Activated effector memory CD4-positive, alpha-beta T cell treated with anti-CD3 and anti-CD28 coated beads, Interleukin-2, amount 50 U/mL, for 16 hours (primary cell): Measurements from ENCODE around the gene SATB2.
A peak's percentile ranks its signal among the peaks of the same experiment; 100 is the strongest.

Experiments
- DNase-seq: peaks from one replicate; pipeline ENCODE4 v3.0.0-alpha.2; 2020

The SATB2 gene

DNA sequence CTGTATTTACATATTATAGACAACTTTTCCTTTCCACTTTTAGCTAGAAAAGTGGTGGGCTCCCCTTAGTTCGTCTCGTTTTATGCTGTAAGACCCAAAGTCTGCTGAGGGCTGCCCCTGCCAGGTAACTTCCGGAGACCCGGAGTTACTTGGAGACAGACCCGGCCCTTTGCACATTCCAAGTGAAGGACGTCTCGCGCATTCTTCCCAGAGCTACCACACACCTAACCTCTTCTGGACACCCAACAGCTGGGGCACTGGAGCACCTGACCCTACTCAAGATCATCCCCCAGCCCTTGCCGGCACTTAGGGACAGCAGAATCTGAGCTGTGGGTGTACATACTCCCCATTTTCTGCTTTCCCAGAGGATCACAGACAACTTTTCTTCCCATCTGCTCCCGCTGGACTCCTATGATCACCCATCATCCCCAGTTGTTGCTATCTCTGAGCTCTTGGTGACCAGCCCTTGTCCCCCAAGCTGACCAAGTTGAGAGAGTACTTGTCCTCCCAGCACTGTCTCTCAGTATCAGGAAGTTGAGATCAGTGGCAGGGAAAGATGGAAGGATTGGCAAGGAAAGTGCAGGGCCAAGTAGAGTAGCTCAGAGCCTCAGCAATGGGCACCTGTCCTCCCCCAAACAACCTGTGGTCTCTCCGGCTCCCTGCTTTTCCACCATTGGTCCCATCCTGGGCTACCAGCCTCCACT is 8.4 kb upstream of the SATB2 start:
- no peak for DNase-seq

GRCh38 chr2:199465390-199465789 is 7.7 kb upstream of the SATB2 start:
- DNase-seq: no peak

DNA sequence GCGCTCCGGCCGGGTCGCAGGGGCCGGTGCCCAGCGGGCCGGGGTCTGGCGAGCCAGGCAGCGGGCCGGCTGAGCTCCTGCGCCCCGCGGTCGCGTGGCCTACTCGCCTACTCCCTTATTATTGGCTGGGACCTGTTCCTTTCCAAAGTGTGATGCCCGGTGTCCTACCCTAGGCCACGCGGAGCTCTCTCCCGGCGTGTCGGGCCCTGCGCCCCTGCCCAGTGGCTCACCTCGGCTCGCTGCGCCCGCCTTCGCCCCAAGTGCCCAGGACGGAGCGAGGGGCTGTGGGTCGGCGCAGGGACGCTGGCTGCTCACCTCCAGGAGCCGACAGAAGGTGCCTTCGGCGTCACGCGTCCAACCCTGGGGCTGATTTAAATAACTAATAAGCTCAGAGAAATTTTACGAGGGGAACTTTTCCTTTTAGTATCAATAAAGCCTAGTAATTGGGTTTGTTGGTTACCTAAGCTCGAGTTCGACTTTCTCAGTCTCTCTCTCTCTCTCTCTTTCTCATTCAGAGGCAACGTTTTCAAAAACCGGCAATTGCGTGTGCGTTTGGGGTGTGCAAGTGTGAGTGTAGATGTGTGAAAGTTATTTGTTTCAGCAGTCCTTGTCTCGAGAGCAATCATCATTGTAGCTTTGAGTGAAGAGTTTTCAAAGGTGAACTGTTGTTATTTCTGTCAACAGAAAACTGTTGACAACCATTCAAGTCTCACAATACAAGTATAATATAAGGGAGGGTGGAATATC is 7.0 kb upstream of the SATB2 start:
- DNase-seq: no peak

DNA sequence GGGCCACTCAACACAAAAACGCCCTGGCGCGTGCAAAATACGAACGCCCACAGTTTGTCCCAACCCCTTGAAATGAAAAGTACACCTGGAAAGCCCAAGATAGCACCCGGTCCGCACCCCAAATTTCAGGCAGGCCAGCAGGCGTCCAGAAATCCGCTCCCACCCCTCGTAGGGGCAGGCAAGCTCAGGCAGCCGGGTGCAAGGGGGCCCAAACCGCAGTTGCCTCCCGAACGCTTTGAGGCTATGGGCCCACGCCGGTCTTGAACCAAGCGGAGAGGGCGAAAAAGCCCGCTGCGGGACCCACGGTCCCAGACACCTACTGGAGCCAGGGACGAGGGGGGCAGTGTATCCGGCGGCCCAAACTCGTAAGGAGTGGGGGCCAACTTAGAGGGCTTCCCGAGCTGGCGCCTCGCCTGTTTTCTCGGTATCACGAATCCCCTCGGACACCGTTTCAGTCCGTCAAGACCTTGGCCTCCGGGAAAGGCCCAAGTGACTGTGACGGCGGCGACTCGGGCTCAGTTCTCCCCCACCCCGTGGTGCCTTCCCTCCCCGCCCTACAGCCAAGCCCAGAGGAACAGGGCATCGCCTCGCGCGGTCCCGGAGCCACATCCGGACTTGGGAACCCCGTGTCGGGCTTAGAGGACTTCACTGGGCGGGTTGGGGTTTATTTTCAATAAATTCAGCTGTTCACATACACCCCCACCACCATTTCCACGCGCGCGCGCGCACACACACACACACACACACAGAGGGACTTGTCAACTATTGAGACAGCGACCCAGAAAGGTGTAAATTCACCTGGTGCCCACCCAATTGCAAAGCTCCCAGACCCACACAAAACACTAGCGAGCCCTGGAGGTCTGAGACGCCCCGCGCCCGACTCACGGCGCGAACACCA is 6.2 kb upstream of the SATB2 start:
- DNase-seq: no peak

GRCh38 chr2:199462956-199463692 is 5.4 kb upstream of the SATB2 start:
- peak; percentile 82 for DNase-seq

- no peak for DNase-seq
These were observed 4.7 kb upstream of the SATB2 start for GRCh38 chr2:199462347-199462955.

DNA sequence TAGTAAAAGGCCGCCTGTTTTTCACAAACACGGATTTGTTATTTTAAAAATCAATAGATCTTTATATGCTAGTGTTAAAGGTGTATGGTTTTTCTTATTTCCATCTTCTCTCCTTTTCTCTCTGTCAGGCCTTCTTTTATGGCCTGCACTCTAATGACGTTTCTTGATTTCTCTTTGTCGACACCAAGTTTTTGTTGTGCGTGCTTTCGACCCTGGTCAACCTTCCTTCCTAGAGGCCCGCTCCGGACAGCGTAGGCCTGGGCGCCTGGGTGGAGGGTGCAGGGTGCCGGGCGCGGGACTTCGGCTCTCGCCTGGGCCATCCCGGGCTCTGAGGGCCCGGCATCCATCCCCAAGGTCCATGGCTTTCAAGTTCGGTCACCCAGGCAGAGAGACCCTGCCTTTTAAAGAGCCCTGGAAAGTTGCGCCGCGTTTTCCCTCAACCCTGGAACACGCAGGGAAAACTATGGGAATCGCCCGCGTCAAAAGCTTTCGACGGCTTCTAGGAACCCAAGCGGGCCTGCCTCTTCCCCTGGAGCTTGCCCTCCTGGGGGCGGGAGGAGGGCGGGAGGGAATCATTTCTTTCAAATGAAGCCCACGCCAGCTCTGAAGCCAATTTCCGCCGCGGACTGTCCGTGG is 4.1 kb upstream of the SATB2 start:
- DNase-seq: no peak

DNA sequence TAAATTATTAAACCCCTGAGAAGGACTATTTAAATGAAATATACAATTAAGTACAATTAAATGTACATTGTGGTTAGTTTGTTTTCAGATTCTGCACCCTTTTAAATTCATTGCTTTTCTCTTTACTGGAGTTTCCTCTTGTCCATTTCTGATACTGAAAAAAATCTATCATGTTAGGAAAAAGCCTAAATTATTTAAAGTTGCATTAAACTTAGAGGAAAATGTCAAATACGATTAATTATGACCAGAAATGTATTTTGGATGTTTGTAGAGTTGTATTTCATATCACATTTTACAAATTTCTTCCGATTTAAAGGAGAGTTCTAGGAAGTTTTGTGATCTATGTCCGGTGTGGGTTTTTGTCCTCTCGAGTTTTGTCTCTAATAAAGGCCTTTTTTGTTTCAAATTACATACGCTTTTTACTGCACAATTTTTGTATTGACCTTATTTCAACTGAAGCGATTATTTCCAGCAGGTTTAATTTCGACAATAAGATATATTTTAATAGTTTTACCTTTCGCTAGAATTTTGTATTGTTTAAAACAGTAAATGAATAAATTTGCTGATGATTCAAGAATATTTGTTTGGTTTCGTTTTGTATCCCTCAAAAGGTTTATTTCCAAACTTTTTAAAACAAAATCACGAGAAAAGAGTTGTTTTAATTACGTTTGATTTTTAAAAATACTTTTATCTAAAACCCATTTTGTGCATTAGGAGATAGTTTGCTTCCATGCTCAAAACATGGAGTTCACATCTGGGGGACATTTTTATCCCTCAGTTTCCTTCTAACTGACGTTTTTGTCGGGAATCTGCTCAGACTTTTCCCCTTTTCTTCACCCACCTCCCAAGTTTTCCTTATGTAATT is 3.3 kb upstream of the SATB2 start:
- no peak for DNase-seq

DNA sequence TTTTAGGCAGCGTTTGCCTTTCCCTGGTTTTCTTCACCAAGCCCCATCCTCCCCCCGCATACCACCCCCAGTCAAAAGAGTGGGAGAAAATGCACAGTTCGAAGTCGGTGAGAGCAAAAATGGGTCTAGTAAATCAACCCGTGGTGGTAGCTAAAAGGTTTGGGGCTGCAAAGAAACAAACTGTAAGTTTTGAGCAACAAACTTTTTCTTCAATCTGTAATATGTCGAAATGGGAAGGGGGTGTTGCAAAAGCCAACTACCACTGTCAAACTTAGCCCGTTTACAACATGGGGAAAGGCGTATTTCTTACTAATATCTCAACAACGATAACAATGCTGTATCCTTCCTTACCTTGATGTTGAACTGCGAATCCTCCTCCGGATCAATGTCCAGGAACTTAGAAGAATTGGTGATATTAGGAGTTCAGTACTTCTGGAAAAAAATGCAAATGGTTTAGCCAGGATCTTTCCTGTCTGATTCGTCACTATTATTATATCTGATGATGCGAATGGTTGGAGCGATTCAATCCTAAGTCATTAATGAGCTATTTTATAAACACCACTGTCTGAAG is 2.4 kb upstream of the SATB2 start:
- DNase-seq: no peak

GRCh38 chr2:199459286-199460100 is 1.8 kb upstream of the SATB2 start:
- DNase-seq: peak; percentile 86

DNA sequence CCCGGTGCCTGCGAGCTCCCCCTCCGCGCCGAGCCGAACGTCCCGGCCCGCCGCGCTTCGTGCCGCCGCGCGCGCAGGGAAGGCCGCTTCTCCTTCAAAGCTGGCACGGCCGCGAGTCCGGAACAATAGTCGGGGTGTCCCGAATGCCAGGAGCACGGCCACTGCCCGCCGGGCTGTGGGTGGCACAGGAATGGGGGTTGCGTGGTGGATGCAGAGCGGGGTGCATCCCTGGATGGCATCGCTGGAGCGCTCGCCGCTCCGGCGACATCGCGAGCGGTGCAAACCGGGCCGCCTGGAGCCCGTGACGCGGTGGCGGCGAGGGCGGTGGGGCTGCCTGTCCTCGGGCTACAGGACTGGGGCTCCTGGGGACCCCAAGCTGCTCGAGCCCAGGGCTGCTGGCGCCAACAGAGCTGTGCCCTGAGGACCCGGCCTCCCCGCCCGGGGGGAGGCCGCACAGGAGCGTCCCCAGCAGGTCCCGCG is 1.1 kb upstream of the SATB2 start:
- no peak for DNase-seq

- DNase-seq: no peak
These were observed 468 bp upstream of the SATB2 start for GRCh38 chr2:199458009-199458805.

GRCh38 chr2:199456383-199457146 is 1.2 kb downstream of the SATB2 start:
- DNase-seq: no peak

GRCh38 chr2:199455545-199456382 is 2.0 kb downstream of the SATB2 start:
- no peak for DNase-seq

- no peak for DNase-seq
These were observed 2.6 kb downstream of the SATB2 start for GRCh38 chr2:199455210-199455544.

DNA sequence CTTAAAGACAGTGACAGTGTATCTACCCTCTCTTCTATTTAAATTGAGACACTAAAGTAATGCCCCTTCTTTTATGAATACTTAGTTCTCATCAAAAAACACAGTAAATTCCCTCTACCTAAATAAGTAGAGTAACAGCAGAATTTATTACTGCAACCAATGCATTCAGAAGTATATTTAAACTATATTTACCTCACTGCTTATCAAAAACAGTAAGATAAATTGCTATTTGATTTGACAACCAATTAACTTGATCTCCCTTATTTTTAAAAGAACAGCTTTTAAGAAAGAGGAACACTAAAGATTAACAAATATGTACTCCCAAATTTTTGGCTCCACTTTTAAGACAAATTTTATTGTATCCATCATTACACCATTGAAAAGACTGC is 4.8 kb downstream of the SATB2 start:
- DNase-seq: no peak
